IPS-18c (cell line): ENCODE measurements around the gene ALPG.
"Not testable (repeated sequence)": the region's sequence is repeated elsewhere in the genome, so short reads cannot be mapped to it uniquely, and the experiment has no call there.

ENCODE experiments used
- H3K4me3 ChIP-seq: 2 replicates; pipeline ENCODE4 v1.7.0; 2013; ENCODE audit warnings: low read depth, mild to moderate bottlenecking, low read length, moderate library complexity; ENCODE audit not compliant: insufficient read depth
- H3K9me3 ChIP-seq: one replicate; pipeline ENCODE4 v1.6.1; 2013; ENCODE audit warnings: mild to moderate bottlenecking, low read length, moderate library complexity; ENCODE audit not compliant: control insufficient read depth, insufficient read depth

The ALPG gene

GRCh38 chr2:232406556-232407310 is at the start of gene ALPG:
TSS of gene ALPG (plus strand) at chr2:232406844. CDS start at chr2:232406895, 51 bp downstream.
- Histone ChIP-seq H3K4me3 (no peak within 1 kb of the TSS; the same call in 1 of the 2 replicates), H3K9me3 (peaks cover 2% of the 10 kb centered on the region)

GRCh38 chr2:232361646-232362045 is 45.0 kb upstream of the ALPG start:
- H3K9me3 ChIP-seq = no peaks in the 10 kb centered on the region
- H3K4me3 ChIP-seq = no peak overlapping the region

DNA sequence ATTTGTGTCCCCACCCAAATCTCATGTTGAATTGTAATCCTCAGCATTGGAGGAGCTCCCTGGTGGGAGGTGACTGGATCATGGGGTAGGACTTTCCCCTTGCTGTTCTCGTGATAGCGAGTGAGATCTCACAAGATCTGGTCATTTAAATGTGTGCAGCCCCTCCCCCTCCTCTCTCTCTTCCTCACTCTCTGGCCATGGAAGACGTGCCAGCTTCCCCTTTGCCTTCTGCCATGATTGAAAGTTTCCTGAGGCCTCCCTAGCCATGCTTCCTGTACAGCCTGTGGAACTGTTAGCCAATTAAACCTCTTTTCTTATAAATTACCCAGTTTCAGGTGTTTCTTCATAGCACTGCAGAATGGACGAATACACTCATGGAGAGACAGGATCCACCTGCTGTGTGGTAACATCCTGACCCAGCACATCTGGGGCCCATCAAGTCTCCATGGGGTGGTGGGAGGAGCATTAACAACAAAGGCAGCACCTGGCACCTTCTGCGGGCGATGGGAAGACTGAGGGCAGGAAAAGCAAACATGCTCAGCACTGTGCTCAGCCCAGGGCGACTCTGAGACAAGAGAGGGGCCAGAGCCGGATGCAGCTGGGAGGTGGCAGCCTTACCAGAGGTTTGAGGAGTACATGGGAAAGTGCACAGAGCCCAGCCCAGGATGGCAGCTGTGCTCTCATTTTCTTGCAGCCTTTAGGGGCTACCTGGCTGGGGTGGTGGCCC is 44.3 kb upstream of the ALPG start:
- Histone ChIP-seq H3K4me3 (no peak overlapping the region), H3K9me3 (no peaks in the 10 kb centered on the region)

GRCh38 chr2:232363064-232363783 is 43.4 kb upstream of the ALPG start:
- H3K9me3 ChIP-seq, H3K4me3 ChIP-seq: not testable (repeated sequence)

DNA sequence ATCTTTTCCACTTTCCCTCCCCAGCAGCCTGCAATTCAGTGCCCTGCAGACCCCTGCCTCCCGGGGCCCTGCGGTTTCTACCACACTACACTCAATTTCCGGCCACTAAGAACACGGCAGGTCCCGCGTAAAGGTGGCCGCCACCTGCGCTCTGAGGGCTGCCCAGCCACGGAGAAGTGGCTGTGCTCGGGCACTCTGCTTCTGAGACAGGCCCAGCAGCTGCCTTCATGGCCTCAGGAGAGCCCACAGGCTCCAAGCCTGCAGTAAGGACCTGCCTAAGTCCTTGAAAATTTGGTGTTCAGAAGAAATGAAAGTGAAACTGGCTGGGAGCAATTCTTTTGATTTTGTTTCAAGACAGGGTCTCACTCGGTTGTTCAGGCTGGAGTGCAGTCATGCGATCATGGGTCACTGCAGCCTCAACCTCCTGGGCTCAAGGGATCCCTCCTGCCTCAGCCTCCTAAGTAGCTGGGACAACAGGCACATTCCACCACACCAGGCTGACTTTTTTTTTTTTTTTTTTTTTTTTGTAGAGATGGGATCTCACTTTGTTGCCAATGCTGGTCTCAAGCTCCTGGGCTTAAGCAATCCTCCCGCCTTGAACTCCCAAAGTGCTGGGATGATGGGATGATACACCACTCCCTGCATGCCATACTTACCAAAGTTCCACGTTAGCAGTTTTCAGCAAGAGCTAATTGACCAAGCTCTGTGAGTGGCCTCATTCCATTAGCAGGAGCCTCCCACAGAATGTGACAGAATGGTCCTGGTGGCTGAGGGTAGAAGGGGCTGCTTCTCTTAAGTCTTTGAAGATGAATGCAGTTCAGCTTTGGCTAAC is 42.6 kb upstream of the ALPG start:
- Histone ChIP-seq H3K4me3 (no peak overlapping the region), H3K9me3 (no peaks in the 10 kb centered on the region)

DNA sequence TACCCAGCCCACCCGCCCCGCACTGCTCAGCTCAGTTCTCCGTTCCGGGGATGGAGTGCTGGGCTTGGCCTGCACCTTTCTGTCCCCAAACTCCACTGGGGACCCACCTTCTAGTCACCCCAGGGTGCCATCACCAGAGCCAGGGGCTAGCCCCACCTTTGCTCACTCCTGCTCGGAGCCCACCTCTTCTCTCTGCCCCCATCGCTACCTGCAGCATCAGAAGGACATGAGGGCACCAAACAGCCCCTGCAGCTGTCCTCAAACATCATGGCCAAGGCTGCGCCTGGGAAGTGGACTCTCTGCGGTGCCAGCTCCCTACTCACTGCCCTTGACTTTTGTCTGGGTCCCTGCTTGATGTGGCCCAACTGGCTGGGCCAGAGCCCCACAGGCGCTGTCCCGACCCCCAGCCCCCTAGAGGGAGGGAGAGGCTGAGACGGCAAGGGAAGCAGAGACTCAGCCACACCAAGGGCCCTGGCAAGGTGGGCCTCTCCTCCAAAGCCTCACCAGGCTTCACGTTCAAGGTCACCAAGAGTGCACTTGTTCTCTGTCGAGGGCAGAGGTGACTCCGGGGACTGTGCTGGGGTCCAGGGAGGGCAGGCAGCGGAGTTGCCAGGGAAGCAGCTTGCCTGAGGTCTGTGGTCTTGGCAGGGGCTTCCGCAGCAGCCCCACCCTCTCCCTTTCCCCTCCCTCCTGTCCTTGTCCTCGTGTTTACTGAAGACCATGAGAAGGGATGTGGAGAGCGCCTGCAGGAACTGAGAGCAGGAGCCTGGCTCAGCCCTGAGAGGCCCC is 41.6 kb upstream of the ALPG start:
- not testable (repeated sequence) for H3K9me3 ChIP-seq, H3K4me3 ChIP-seq

GRCh38 chr2:232365621-232366321 is 40.9 kb upstream of the ALPG start:
- H3K9me3 ChIP-seq = no peaks in the 10 kb centered on the region
- H3K4me3 ChIP-seq = no peak overlapping the region

DNA sequence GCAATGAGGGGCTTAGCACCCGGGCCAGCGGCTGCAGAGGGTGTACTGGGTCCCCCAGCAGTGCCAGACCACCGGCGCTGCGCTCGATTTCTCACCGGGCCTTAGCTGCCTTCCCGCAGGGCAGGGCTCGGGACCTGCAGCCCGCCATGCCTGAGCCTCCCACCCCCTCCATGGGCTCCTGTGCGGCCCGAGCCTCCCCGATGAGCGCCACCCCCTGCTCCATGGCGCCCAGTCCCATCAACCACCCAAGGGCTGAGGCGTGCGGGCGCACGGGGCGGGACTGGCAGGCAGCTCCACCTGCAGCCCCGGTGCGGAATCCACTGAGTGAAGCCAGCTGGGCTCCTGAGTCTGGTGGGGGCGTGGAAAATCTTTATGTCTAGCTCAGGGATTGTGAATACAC is 40.2 kb upstream of the ALPG start:
- H3K9me3 ChIP-seq, H3K4me3 ChIP-seq: not testable (repeated sequence)

- Histone ChIP-seq H3K4me3 (no peak overlapping the region), H3K9me3 (no peaks in the 10 kb centered on the region)
Observed at GRCh38 chr2:232367016-232367415, 39.6 kb upstream of the ALPG start.

DNA sequence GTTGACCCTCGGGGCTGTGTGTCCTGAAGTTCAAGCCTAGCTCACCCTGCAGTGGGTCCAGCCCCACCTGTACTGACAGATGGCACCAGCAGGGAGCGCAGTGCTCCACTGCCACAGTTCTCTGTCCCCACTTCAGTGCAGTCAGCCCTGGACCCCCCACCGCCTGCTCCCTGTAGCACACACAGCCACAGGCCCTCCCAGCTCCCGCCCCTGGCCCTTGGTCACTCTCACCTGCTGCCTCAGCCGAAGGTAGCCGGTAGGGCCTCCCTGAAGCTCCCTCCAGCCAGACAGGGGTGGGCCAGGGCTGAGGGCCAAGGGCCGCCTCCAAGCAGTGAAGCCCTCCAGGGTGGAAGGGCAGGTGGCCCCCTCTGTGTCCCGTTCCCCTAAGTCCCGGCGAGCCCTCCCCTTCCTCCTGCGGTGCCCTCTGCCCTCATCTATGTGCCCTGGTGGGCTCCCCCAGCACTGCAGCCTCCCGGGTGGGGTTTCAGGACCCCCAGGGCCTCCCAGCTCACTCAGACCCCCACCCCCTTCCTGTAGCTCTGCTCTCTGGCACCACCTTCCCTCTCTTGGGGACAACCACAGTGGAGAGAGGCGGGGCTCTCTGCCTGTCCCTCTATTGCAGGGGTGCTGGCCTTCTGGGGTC is 38.9 kb upstream of the ALPG start:
- no peaks in the 10 kb centered on the region for H3K9me3 ChIP-seq
- H3K4me3 ChIP-seq = no peak overlapping the region

GRCh38 chr2:232368311-232368731 is 38.3 kb upstream of the ALPG start:
- no peak overlapping the region for H3K4me3 ChIP-seq
- no peaks in the 10 kb centered on the region for H3K9me3 ChIP-seq

- no peaks in the 10 kb centered on the region for H3K9me3 ChIP-seq
- H3K4me3 ChIP-seq = no peak overlapping the region
Observed at GRCh38 chr2:232369126-232369951, 37.3 kb upstream of the ALPG start.

DNA sequence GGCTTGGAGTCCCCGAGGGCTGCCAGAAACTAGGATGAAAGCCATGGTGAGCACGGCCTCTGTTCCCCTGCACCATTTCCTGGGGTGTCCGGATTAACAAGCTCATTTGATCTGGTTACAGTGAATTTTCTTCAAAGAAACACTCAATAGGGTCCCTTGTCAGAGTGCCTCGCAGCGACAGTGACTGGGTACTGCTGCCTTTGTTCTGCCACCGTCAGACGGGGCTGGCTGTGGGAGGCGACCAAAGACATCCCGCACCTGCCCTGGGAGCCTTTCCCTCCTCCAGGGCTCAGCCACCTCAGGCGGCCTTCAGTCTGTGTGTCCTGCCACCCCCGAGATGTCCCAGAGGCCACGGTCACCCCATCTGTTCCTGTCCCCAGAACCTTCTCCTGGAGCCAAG is 36.6 kb upstream of the ALPG start:
- H3K4me3 ChIP-seq, H3K9me3 ChIP-seq: not testable (repeated sequence)

GRCh38 chr2:232372231-232373208 is 34.1 kb upstream of the ALPG start:
- no peaks in the 10 kb centered on the region for H3K9me3 ChIP-seq
- no peak overlapping the region for H3K4me3 ChIP-seq
